DND-41 (cell line): ENCODE results near the gene KCNG2.
A peak's percentile ranks its signal among the peaks of the same experiment; 100 is the strongest.

Source experiments
- ATAC-seq: fragments of 200-7000 bp; cut with Tn5 transposase; 3 replicates; pipeline ENCODE4 v1.9.1; 2021; ENCODE audit warnings: low read depth; ENCODE audit not compliant: insufficient read depth
- DNase-seq: peaks from one replicate; pipeline ENCODE4 v3.0.0-alpha.2; 2020
- H2AFZ ChIP-seq: 2 replicates; pipeline ENCODE4 v1.6.0; 2012; ENCODE audit warnings: low read depth, low read length
- H3K27ac ChIP-seq: 2 replicates; pipeline ENCODE4 v1.5.1; 2012; ENCODE audit warnings: low read length, inconsistent platforms
- H3K27me3 ChIP-seq: fragments of 200-600 bp; sonication (generic); 2 replicates; pipeline ENCODE4 v1.6.0; 2012; ENCODE audit warnings: low read length, mild to moderate bottlenecking, inconsistent platforms; ENCODE audit not compliant: insufficient read depth, poor library complexity
- H3K36me3 ChIP-seq: 2 replicates; pipeline ENCODE4 v1.5.1; 2012; ENCODE audit warnings: low read length, inconsistent platforms; ENCODE audit not compliant: insufficient read depth
- H3K4me1 ChIP-seq: 2 replicates; pipeline ENCODE4 v1.5.1; 2012; ENCODE audit warnings: mild to moderate bottlenecking, low read length; ENCODE audit not compliant: insufficient read depth
- H3K4me2 ChIP-seq: 2 replicates; pipeline ENCODE4 v1.6.0; 2012; ENCODE audit warnings: mild to moderate bottlenecking, moderate library complexity, low read length, inconsistent platforms; ENCODE audit not compliant: insufficient read depth
- H3K4me3 ChIP-seq, 2 experiments: fragments of 200-600 bp in 1 of 2; shearing (Covaris generic) in 1 of 2; 2 replicates each; pipeline ENCODE4 v1.5.1; 2012 to 2016; ENCODE audit warnings: inconsistent platforms in 2 of 2, low read length in 2 of 2, mild to moderate bottlenecking in 2 of 2, low read depth in 1 of 2, moderate library complexity in 1 of 2
- H3K79me2 ChIP-seq: 2 replicates; pipeline ENCODE4 v1.6.0; 2012; ENCODE audit warnings: low read length, inconsistent platforms; ENCODE audit not compliant: insufficient read depth
- H3K9ac ChIP-seq: 2 replicates; pipeline ENCODE4 v1.6.0; 2012; ENCODE audit warnings: low read depth, mild to moderate bottlenecking, inconsistent platforms, low read length, moderate library complexity
- H3K9me3 ChIP-seq: 2 replicates; pipeline ENCODE4 v1.5.1; 2012; ENCODE audit warnings: low read length, moderate library complexity, mild to moderate bottlenecking, inconsistent platforms; ENCODE audit not compliant: insufficient read depth, severe bottlenecking
- H4K20me1 ChIP-seq: 2 replicates; pipeline ENCODE4 v1.6.0; 2012; ENCODE audit warnings: low read length; ENCODE audit not compliant: insufficient read depth
- EZH2 ChIP-seq: IDR thresholded peaks from 3 replicates; pipeline ENCODE4 v1.6.1; 2012; ENCODE audit warnings: borderline replicate concordance, low read depth, mild to moderate bottlenecking, moderate library complexity, low read length, inconsistent platforms; ENCODE audit not compliant: severe bottlenecking
- TF ChIP-seq, protein P1 (sequence below): IDR thresholded peaks from 2 replicates; pipeline ENCODE4 v1.5.1; 2012; ENCODE audit warnings: borderline replicate concordance, low read length, moderate library complexity, mild to moderate bottlenecking; ENCODE audit not compliant: poor library complexity, severe bottlenecking; ENCODE audit errors: extremely low read depth

KCNG2 gene

GRCh38 chr18:79756143-79756500 lies 41.6 kb upstream of the KCNG2 start:
- no peaks in the 10 kb centered on the region for H3K27me3 ChIP-seq
- no peak overlapping the region for H3K9ac ChIP-seq
- peaks cover 45% of the 10 kb centered on the region for H3K36me3 ChIP-seq
- ATAC-seq (no peak), DNase-seq (no peak)
- peaks cover 9% of the 10 kb centered on the region for H3K9me3 ChIP-seq
- peaks cover 13% of the 10 kb centered on the region for H3K4me1 ChIP-seq
- peaks cover 5% of the 10 kb centered on the region; the same call in 1 of the 2 replicates for H3K79me2 ChIP-seq
- H3K4me2 ChIP-seq, result no peak overlapping the region
- no peak overlapping the region for H3K4me3 ChIP-seq
- H3K27ac ChIP-seq, result no peak overlapping the region
- TF ChIP-seq, protein P1, sequence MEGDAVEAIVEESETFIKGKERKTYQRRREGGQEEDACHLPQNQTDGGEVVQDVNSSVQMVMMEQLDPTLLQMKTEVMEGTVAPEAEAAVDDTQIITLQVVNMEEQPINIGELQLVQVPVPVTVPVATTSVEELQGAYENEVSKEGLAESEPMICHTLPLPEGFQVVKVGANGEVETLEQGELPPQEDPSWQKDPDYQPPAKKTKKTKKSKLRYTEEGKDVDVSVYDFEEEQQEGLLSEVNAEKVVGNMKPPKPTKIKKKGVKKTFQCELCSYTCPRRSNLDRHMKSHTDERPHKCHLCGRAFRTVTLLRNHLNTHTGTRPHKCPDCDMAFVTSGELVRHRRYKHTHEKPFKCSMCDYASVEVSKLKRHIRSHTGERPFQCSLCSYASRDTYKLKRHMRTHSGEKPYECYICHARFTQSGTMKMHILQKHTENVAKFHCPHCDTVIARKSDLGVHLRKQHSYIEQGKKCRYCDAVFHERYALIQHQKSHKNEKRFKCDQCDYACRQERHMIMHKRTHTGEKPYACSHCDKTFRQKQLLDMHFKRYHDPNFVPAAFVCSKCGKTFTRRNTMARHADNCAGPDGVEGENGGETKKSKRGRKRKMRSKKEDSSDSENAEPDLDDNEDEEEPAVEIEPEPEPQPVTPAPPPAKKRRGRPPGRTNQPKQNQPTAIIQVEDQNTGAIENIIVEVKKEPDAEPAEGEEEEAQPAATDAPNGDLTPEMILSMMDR, result no peak
- no peak for TF ChIP-seq EZH2
- H2AFZ ChIP-seq, result no peak overlapping the region
- H4K20me1 ChIP-seq, result peaks cover 7% of the 10 kb centered on the region; the same call in 1 of the 2 replicates

DNA sequence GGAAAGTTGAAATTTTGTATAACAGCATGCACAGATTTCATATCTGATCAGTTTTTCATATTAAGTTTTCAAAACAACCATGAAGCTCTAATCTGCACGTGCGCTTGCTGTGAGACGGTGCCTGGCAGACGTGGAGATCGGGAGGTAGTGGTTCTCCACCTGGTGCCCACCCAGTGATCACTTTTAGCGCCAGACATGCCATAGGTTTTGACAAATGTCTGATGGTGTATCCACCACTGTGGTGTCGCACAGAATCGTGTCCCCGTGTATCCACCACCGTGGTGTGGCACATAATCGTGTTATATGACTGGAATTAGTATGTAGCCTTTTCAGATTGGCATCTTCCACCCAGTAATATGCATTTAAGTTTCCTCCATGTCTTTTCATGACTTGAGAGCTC lies 40.9 kb upstream of the KCNG2 start:
- H2AFZ ChIP-seq, result no peak overlapping the region
- H3K4me1 ChIP-seq, result peaks cover 16% of the 10 kb centered on the region
- H4K20me1 ChIP-seq, result peaks cover 3% of the 10 kb centered on the region; the same call in 1 of the 2 replicates
- TF ChIP-seq, protein P1, result no peak
- no peak for TF ChIP-seq EZH2
- H3K4me3 ChIP-seq, result no peak overlapping the region
- no peak overlapping the region for H3K4me2 ChIP-seq
- H3K36me3 ChIP-seq, result peaks cover 39% of the 10 kb centered on the region
- no peak overlapping the region for H3K9ac ChIP-seq
- DNase-seq (no peak), ATAC-seq (no peak)
- H3K79me2 ChIP-seq, result peaks cover under 1% of the 10 kb centered on the region; the same call in 1 of the 2 replicates
- H3K27ac ChIP-seq, result no peak overlapping the region
- peaks cover 9% of the 10 kb centered on the region for H3K9me3 ChIP-seq
- H3K27me3 ChIP-seq, result no peaks in the 10 kb centered on the region

DNA sequence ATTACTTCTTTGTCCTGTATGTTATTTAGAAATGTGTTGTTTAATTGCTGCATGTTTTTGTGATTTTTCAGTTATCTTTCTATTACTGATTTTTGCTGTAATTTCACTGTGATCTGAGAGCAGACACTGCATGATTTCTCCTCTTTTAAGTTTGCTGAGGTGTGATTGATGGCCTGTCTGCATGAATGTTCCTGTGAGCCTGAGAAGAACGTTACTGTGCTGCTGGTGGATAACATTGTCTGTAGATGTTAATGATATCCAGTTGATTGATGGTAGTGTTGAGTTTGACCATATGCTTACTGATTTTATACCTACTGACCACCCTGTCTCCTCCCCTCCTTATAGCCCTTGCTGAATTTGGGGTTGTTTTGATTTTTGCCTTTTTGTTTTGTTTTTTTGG lies 37.4 kb upstream of the KCNG2 start:
- Histone ChIP-seq H3K4me2 (no peak overlapping the region), H4K20me1 (no peaks in the 10 kb centered on the region), H3K9me3 (peaks cover 9% of the 10 kb centered on the region), H3K4me1 (peaks cover 16% of the 10 kb centered on the region), H3K79me2 (no peaks in the 10 kb centered on the region), H3K9ac (no peak overlapping the region), H2AFZ (no peak overlapping the region), H3K27me3 (no peaks in the 10 kb centered on the region), H3K36me3 (peaks cover 12% of the 10 kb centered on the region), H3K27ac (no peak overlapping the region), H3K4me3 (no peak overlapping the region)
- DNase-seq (no peak), ATAC-seq (no peak)
- TF ChIP-seq, protein P1, result no peak
- TF ChIP-seq EZH2, result no peak

GRCh38 chr18:79760881-79761280 lies 36.9 kb upstream of the KCNG2 start:
- Histone ChIP-seq H3K27me3 (no peaks in the 10 kb centered on the region), H3K4me1 (peaks cover 16% of the 10 kb centered on the region)
- peak; percentile 60 for DNase-seq

More at GRCh38 chr18:79760881-79761280, 36.9 kb upstream of the KCNG2 start:
- ATAC-seq, result peak; percentile 95
- Histone ChIP-seq H3K9ac (no peak overlapping the region), H3K36me3 (peaks cover 7% of the 10 kb centered on the region), H3K79me2 (no peaks in the 10 kb centered on the region), H2AFZ (no peak overlapping the region), H3K4me2 (no peak overlapping the region), H4K20me1 (no peaks in the 10 kb centered on the region), H3K4me3 (no peak overlapping the region), H3K27ac (no peak overlapping the region), H3K9me3 (peaks cover 9% of the 10 kb centered on the region)
- no peak for TF ChIP-seq EZH2
- TF ChIP-seq, protein P1, result no peak
